Activated CD8-positive, alpha-beta memory T cell treated with anti-CD3 and anti-CD28 coated beads, Interleukin-2, amount 50 U/mL, for 24 hours (primary cell): ENCODE measurements around the gene CBX8.
"Not testable (repeated sequence)": the region's sequence is repeated elsewhere in the genome, so short reads cannot be mapped to it uniquely, and the experiment has no call there.

Experiments used
- DNase-seq: peaks from one replicate; pipeline ENCODE4 v3.0.0-alpha.2; 2020; ENCODE audit errors: extremely low read depth

Gene CBX8

DNA sequence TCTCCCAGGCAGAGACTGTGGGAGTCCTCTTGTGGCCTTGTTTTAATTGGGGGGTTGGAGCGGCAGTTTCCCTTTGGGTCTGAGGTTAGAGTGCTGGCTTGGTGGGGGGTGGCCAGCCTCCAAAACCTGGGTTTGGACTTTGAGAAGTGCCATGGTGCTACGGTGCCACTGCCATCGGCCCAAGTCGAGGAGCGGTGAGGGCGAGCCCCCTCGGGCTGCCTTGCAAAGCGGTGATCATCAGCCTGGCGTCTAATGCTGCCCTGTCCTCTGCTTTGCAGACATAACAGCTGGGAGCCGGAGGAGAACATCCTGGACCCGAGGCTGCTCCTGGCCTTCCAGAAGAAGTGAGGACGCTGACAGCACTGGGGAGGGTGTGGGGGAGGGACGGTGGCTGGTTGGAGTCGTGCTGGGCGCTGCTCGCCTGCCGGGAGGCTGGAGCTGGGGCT, 17.8 kb downstream of the CBX8 start:
- DNase-seq = no peak

DNA sequence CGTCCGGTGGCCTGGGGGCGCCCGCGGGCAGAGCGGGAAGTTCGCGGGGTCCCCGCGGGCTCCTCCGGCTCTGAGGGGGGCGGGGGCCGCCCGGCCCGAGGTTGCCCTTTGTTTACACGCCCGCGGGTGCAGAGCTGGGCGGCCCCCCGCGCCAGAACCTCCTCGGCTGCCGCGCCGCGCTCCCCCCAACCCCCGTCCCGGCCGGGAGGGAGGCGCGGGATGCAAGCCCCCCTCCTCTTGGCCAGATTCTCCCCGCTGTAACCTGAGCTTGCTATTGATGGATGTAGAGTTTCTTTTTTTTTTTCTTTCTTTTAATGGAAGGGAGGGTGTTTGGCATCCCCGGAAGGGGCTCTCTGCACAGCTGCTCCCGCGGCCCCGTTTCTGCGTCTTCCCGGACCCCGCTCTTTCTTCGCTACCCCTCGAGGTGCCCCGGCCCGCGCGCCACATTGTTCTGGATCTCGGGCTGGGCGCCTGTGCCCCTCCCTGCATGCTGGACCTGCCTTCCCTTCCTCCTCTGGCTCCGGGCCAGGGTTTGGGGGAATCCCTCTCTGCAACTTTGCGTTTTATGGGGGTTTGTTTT, 18.3 kb downstream of the CBX8 start:
- no peak for DNase-seq

DNA sequence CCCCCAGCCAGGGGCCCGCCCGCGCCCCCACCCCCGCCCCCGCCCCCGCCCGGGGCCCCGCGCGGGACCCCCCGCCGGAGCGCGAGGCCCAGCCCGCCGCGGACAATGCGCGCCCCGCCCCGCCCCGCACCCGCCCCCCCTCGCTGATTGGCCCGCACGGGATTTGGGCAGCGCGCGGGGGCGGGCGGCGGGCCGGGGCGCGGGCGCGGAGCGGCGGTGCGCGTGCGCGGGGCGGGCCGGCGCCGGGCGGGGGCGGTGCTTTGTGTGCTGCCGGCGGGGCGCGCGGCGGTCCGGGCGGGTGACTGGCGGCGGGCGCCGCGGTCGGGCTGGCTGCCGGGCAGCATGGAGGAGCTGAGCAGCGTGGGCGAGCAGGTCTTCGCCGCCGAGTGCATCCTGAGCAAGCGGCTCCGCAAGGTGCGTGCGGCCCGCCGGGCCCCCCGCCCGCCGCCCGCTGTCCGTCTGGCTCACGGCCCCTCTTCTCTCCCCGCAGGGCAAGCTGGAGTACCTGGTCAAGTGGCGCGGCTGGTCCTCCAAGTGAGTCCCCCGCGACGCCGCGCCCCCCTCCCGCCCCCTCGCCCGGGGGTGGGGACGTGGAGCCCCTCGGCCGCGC, 18.9 kb downstream of the CBX8 start, which contains the start of gene CBX2:
Gene CBX2, plus strand, starts transcription at position 255 of the 610 bp plus-strand sequence. Its CDS starts 88 bp downstream, at position 343.
- peak; percentile 40 for DNase-seq

DNA sequence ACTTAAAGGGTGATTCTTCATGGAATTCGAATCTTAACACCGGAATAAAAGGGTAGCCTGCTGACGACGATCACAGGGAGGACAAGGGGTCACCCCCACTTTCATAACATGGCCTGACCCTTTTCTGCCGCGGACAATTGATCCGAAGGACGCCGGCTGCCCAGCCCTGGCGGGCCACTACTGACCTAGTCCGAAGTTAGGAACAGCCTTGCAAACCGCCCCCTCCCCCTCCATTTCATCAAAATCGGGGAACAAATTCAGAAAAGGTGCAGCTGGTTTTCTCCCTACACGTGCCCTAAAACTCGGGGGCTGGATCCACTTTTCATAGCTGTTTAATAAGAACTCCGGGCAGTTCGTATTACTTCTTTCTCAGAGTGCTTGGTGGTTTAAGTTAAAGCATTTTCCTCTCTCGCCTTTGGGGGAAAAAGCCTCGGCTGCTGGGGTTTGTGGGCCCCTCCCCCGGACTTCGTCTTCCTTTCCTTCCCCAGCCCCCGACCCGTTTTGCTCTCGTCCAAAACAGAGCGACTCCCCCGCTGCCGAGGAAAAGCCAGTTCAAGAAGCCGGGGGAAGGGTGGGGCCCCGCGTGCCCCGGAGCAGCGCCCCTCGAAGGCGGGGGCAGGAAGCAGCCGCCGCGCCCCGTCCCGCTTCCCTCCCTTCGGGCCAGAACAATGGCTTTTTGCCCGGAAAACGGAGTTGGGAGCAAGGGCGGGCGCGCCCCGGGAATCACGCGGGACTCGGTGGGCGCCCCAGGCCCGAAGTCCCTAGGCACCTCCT, 19.6 kb downstream of the CBX8 start:
- DNase-seq = no peak

DNA sequence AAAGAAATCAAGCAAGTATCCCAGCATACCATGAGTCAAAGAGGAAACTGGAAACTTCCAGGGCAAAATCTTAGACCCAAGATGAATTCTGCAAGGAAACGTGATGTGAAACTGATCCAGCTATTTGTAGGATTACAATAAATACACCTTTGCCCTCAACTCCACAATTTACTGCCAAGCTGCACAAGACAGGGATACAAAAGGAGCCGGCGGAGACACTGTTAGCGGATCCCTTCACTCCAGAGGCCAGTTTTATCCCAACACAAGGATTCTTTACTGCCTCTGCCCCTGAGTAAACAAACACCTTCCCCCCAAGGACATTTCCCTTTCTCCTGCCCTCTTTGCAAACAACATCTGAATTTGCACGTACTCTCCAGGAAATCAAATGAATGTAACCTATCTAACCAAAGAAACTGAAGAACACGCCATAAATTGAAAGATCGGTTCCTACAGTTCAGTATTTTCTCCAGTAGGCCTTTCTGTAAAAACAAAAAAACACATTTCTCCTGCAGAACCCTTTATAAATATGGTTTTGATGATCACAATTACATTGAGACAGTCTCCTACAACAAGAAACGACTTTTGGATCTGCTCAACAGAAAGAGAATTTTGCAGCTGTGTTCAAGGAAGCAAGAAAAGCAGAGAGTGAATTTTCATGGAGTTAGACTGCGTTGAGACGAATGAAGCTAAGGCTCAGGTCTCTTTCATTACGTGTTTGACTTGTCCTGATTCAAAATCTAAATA, 20.3 kb downstream of the CBX8 start:
- DNase-seq = no peak

DNA sequence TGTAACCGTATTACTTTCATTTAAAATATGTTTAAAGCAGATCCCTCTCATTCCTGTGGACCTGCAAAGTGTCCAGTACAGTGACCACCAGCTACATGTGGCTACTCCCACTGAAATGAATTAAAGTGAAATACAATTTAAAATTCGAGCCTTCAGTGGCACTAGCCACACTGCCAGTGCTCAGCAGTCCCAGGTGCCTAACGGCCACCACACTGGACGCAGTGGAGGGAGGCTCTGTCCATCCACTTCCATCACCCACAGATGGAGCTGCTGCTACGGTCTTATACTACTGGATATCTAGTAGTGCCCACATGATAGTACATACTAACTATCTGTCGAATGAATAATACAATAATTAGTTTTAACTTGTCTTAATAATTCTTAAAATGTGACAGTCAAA, 21.2 kb downstream of the CBX8 start:
- DNase-seq = no peak

DNA sequence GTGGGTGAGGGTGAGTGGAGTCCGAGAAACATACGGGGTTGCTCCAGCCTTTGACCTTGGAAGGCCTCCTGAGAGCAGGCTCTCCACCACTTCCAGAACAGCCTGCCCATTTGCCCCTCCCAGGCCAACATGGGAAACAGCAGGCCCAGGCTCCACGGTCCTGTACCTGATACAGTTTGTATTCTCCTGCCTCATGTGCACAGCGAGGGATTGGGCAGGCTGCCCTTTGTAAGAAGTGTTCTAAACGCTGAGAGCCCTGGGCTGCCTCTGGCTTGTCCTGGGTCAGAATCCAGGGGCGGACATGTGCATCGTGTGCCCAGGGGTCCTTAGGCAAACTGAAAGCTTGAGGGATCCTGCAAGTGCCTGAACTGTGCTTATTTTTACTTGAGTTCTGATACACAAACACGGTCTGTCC, 22.3 kb downstream of the CBX8 start:
- no peak for DNase-seq

DNA sequence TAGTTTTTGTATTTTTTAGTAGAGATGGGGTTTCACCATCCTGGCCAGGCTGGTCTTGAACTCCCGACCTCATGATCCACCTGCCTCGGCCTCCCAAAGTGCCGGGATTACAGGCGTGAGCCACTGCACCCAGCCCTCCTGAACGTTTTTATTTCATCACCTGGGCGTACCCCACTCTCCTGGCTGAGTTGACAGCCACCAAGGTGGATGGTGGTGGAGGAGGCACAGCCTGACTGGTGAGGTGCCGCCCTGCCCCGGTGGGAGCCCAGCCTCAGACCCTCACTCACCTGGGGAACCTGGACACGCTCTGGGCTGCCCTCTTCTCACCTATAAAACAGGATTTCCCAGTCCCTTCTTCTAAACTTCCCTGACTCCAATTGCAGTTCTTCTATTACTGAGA, 24.2 kb downstream of the CBX8 start:
- not testable (repeated sequence) for DNase-seq

DNA sequence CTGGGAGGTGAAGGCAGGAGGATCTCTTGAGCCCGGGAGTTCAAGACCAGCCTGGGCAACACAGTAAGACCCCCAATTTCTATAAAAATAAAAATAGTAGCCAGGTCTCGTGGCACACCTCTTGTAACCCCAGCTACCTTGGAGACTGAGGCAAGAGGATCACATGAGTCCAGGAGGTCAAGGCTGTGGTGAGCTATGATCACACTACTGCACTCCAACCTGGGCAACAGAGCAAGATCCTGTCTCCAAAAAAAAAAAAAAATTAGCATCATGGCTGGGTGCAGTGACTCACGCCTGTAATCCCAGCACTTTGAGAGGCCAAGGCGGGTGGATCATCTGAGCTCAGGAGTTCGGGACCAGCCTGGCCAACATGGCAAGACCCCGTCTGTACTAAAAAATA, 25.6 kb downstream of the CBX8 start:
- DNase-seq = no peak

DNA sequence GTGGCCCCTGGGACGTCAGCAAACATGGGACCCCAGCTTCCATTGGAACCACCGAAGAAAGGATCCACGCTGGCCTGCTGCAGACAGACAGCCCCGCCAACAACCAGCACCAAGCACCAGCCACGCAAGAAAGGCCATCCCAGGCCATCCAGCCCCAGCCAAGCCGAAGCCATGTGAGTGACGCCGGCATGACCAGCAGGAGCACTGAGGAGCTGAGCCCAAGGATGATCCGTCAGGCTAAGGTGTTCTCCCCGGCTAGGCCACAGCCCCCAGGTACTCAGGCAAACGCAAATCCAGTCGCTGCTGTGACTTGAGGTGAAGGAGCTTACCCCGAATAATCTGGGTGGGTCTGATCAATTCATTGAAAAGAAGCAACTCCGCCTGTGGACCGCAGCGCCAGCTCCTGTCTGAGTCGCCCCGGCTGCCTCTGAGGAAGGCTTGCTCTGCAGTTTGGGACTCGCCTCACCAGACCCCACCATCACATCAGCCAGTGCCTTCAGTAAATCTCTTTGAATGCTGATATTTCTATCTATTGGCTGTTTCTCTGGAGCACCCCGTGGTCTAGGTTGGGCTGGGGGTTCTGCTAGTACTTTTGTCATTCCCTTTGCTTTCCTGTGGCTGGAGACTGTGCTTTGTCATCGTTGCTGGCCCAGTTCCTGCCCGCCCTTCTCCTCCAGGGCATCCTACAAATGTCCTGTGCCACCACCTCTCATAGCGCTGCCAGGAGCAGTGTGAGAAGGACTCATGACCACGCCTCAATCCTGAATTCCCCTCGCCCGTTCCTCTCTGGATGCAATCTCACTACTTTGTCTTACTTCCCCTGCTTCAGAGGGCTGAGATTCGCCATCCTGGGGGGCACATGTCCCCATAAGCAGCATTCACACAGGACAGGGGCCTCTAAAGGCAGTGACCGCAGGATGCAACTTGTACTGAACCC, 27.0 kb downstream of the CBX8 start:
- DNase-seq = no peak

DNA sequence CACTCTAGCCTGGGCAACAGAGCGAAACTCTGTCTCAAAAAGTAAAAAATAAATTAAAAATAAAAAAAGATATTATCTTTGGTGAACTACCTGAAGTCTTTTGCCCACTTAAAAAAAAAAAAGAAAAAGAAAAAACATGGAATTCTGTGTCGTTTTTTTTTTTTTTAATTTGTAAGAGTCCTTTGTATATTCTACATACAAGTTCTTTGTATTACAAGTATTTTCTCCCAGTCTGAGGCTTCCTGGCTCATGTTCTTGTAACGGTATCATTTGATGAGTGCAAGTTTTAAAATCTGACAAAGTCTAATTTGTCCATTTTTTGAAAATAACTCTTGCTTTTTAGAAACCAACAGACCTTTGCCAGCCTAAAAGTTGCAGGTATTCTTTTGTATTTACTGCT, 31.2 kb downstream of the CBX8 start:
- DNase-seq = no peak

DNA sequence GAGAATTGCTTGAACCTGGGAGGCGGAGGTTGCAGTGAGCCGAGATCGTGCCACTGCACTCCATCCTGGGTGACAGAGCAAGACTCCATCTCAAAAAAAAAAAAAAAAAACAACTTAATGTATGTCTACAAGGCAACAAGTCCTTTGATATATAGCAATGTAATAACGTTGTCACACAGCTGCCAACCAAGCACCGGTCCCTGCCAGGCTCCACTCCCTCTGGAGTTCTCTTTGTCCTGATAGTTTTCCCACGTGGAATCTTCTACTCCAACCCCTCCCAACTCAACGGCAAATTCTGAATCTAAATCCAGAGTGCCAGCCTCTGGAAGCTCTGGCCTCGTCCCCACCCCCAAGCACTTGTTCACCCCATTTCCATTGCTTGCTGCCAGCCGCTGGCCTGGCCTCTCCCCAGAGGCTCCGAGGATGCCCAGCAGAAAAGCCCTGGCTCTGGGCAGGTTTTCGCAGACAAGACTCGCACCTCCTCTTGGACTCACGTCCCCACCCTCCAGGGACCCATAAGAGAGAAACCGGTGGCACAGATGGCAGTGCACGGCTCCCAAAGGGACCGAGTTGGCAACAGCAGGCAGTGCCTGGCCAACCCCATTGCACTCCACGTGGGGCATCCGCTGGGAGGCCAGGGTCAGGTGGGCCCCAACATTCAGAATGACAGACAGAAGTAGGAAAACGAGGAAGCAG, 34.8 kb downstream of the CBX8 start:
- DNase-seq = no peak

DNA sequence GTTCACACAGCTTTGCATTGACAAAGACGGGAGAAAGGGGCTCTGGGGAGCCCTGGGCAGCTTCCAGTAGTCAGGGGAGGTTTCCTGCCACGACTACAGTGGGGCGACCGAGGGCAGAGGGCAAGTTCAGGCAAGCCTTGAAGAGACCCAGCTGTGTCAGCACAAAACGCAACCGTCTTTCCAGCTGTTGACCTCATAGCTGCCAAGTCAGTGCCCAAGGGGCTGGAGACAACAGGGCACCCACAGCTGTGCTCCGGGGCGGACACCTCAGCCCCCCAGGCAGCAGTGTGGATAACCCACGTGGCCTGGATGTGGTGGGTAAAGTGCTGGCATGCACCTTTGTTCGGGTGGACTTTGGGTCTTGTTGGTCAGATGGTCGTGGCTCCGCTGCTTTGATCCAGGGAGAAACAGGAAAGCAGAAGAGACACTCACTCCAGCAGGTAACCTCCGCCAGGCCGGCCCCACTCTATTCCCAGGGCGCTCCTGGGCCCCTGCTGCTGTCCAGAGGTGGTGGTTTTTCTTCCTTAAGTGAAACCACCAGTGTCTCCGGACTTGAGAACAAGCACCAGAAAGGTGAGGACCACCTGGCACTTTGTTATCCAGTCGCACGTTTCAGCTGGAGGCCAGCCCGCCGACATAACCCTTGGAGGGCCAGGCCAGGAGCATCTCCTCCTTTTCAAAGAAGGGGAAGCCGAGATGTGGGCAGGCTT, 36.5 kb downstream of the CBX8 start:
- no peak for DNase-seq

DNA sequence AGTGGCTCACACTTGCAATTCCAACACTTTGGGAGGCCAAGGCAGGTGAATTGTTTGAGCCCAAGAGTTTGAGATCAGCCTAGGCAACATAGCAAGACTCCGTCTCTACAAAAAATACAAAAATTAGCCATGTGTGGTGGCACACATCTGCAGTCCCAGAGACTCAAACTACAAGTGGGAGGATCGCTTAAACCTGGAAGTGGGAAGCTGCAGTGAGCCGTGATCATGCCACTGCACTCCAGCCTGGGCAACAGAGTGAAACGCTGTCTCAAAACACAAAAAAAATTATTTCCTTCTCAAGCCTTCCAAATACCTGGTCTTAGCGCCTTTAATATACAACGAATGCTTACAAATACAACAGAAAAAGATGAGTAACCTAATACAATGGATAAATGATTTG, 38.6 kb downstream of the CBX8 start:
- no peak for DNase-seq

DNA sequence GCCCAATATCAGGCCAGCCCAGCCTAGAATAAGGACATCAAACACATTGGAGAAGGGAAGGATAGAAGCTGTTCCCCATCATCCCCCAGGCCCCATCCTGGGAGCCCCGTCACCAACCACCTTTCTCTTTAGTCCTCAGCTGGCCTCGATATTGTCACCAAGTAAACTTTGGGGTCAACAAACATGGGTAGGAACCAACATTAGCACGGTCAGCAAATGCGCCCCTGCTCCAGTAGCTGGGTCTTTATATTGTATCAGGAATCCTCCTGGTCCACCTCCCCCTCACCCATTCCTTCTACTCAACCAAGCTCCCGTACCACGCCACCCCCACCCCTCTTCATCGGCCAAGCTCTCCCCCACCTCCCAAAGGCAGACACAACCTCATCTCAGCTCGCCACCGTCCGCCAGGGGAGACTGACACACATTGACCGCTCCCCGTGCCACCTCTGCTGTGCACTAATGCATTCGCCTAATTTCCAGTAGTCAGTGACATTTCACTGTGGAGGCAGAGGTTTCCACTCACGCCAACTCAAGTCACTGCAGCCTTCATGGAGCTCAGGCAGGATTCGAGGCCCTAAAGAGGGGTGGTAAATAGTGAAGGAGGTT, 39.6 kb downstream of the CBX8 start:
- no peak for DNase-seq

DNA sequence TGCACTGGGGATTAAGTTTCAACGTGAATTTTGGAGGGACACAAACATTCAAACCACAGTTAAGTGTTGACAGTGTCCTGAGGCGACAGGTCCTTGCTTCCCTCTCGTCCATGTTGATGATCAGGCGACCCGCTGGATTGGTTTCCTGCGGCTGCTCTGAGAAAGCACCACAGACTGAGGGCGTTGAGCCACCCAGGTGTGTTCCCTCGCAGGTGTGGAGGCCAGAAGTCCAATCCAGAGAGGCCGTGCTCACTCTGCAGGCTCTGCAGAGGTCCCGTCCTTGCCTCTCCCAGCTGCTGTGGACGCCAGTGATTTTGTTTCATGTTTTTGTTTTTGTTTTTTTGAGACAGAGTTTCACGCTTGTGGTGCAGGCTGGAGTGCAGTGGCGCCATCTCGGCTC, 41.3 kb downstream of the CBX8 start:
- DNase-seq = no peak

DNA sequence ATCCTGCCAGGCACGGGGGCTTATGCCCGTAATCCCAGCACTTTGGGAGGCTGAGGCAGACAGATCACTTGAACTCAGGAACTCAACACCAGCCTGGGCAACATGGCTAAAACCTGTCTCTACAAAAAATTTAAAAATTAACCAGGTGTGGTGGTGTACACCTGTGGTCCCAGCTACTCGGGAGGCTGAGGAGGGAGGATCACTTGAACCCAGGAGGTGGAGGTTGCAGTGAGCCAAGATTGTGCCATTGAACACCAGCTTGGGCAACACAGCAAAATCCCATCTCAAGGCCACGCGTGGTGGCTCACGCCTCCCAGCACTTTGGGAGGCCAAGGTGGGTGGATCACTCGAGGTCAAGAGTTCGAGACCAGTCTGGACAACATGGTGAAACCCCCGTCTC, 42.0 kb downstream of the CBX8 start:
- not testable (repeated sequence) for DNase-seq

DNA sequence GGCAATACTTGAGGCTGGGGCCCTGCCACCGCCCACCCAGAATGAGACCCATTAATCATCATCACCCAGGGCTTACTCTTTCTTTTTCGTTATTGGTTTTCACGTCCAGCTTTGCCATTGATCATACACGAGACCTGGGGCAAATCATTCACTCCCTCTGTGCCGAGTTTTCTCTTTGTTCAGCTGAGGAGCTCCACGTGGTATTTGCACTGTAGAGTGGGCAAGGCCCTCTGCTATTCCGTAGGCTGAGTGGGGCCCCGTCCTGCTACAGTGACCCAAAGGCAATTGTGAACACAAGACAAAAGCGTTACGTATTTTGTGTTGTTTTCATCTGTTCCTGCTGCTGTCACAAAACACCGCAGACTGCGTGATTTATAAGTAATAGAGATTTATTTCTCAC, 42.5 kb downstream of the CBX8 start:
- DNase-seq = no peak

DNA sequence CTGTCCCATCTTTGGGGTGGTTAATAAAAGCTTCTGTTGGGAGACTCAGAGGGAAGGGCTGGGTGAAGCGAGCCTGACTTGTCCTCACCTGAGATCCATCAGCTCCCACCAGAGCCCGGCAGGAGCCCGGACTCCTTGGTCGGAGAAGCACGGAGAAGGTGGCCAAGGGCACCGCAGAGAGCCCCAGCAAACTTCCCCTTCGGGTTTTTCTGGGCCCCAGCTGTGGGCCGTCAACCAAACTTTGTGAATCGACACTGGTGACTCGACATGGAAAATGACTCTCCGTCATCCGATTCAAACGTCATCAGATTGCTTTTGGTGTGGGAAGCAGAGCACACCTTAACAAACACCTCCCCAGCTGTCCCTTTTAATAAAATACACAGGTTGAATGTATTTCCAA, 44.7 kb downstream of the CBX8 start:
- no peak for DNase-seq
